Smooth muscle cell (in vitro differentiated cells): Measurements from ENCODE around the gene LARP1B. TPM values are rescaled to one million over a fixed set of nuclear protein-coding genes. Genes with fewer than 3 reads are reported as not detected.
A peak's percentile ranks its signal among the peaks of the same experiment; 100 is the strongest.
"Not testable (repeated sequence)": the region's sequence is repeated elsewhere in the genome, so short reads cannot be mapped to it uniquely, and the experiment has no call there.

Source experiments
- DNase-seq: peaks from one replicate; lab custom pipeline; 2025; ENCODE audit not compliant: unreplicated experiment; lab: John Stamatoyannopoulos, UW
- H2AFZ ChIP-seq: fragments of 200-600 bp; sonication (generic); 2 replicates; pipeline ENCODE4 v1.6.0; 2016; ENCODE audit warnings: antibody characterized with exemption, low read depth, mild to moderate bottlenecking
- H3F3A ChIP-seq: fragments of 200-600 bp; sonication (generic); 2 replicates; pipeline ENCODE4 v1.6.0; 2017; ENCODE audit warnings: antibody characterized with exemption, low read depth
- H3K27ac ChIP-seq: fragments of 200-600 bp; sonication (generic); 2 replicates; pipeline ENCODE4 v1.5.1; 2016; ENCODE audit warnings: low read depth, mild to moderate bottlenecking
- H3K27me3 ChIP-seq: fragments of 200-600 bp; sonication (generic); 2 replicates; pipeline ENCODE4 v1.6.1; 2016; ENCODE audit warnings: low read depth, mild to moderate bottlenecking
- H3K36me3 ChIP-seq: fragments of 200-600 bp; sonication (generic); 2 replicates; pipeline ENCODE4 v1.5.1; 2016; ENCODE audit warnings: low read depth
- H3K4me1 ChIP-seq: fragments of 200-600 bp; sonication (generic); 2 replicates; pipeline ENCODE4 v1.5.1; 2016; ENCODE audit warnings: low read depth
- H3K4me2 ChIP-seq: fragments of 200-600 bp; sonication (generic); 2 replicates; pipeline ENCODE4 v1.6.0; 2016; ENCODE audit warnings: mild to moderate bottlenecking
- H3K4me3 ChIP-seq: fragments of 200-600 bp; sonication (generic); 2 replicates; pipeline ENCODE4 v1.5.1; 2016; ENCODE audit warnings: mild to moderate bottlenecking
- H3K79me2 ChIP-seq: fragments of 200-600 bp; sonication (generic); 2 replicates; pipeline ENCODE4 v1.6.0; 2016; ENCODE audit warnings: low read depth, mild to moderate bottlenecking
- H3K9ac ChIP-seq: fragments of 200-600 bp; sonication (generic); 2 replicates; pipeline ENCODE4 v1.6.0; 2016; ENCODE audit warnings: low read depth
- H3K9me3 ChIP-seq: fragments of 200-600 bp; sonication (generic); replicated peaks from 2 replicates; pipeline ENCODE4 v1.5.1; 2016; ENCODE audit warnings: low read depth
- H4K20me1 ChIP-seq: fragments of 200-600 bp; sonication (generic); 2 replicates; pipeline ENCODE4 v1.6.0; 2016; ENCODE audit warnings: low read depth
- WGBS: methylation state at CpG from one replicate; pipeline ENCODE4 v1.1.7; 2016; ENCODE audit warnings: low lambda C conversion rate; 5-methylcytosine and 5-hydroxymethylcytosine counted together
- polyA plus RNA-seq: library from polyadenylated mRNA; unstranded; fragments of >200 nt; fragmentation: Nextera tagmentation; extraction: Ambion mirVana; gene quantifications from 2 replicates; pipeline ENCODE4 v1.2.1, GENCODE V29; 2016
- total RNA-seq: library from RNA; depleted of rRNA; stranded (reverse); fragments of >200 nt; gene quantifications from 2 replicates; pipeline ENCODE4 v1.2.3, GENCODE V29; 2014
- TF ChIP-seq, protein P1 (sequence below): fragments of 200-600 bp; sonication (generic); IDR thresholded peaks from 2 replicates; pipeline ENCODE4 v1.5.1; 2017; ENCODE audit warnings: borderline replicate concordance, mild to moderate bottlenecking, antibody characterized with exemption; ENCODE audit not compliant: insufficient read depth, poor library complexity, severe bottlenecking

Gene LARP1B
- total and polyA plus RNA-seq, 2 experiments from 2014 or later = 6.9 to 19.1 TPM

DNA sequence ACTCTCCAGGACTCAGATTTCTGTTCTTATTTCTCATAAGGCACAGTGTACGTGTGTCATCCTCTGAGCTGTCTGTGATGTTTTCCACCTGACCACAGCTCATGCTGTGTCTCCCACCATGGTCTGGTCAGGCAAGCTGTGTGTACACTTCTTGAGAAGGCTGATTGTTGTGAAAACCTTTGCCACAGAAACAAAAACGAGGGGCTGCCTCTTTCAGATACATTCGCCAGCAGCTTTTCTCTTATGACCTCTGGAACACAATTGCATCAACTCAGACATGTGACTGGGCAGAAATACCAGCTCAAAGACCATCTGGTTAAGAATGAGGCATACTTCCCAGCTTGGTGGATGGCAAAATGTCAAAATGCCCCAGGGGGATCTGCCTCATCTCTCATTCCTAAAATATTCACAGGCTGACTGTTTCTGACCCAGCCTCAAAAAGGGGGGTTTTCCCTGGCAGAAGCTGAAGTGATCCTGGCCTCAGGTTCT, 180.4 kb downstream of the LARP1B start:
- Histone ChIP-seq H2AFZ (no peak overlapping the region), H3F3A (no peaks in the 10 kb centered on the region), H3K9me3 (no peaks in the 10 kb centered on the region), H3K79me2 (no peaks in the 10 kb centered on the region), H4K20me1 (no peaks in the 10 kb centered on the region), H3K36me3 (no peaks in the 10 kb centered on the region), H3K27ac (peak overlapping the region; percentile 82), H3K4me3 (no peak overlapping the region), H3K9ac (peak overlapping the region; percentile 43), H3K4me2 (no peak overlapping the region), H3K27me3 (no peaks in the 10 kb centered on the region), H3K4me1 (no peaks in the 10 kb centered on the region)
- TF ChIP-seq, protein P1, sequence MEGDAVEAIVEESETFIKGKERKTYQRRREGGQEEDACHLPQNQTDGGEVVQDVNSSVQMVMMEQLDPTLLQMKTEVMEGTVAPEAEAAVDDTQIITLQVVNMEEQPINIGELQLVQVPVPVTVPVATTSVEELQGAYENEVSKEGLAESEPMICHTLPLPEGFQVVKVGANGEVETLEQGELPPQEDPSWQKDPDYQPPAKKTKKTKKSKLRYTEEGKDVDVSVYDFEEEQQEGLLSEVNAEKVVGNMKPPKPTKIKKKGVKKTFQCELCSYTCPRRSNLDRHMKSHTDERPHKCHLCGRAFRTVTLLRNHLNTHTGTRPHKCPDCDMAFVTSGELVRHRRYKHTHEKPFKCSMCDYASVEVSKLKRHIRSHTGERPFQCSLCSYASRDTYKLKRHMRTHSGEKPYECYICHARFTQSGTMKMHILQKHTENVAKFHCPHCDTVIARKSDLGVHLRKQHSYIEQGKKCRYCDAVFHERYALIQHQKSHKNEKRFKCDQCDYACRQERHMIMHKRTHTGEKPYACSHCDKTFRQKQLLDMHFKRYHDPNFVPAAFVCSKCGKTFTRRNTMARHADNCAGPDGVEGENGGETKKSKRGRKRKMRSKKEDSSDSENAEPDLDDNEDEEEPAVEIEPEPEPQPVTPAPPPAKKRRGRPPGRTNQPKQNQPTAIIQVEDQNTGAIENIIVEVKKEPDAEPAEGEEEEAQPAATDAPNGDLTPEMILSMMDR = no peak
- WGBS = 66% methylated on average over 3 of the region's 3 CpGs
- DNase-seq = no peak

DNA sequence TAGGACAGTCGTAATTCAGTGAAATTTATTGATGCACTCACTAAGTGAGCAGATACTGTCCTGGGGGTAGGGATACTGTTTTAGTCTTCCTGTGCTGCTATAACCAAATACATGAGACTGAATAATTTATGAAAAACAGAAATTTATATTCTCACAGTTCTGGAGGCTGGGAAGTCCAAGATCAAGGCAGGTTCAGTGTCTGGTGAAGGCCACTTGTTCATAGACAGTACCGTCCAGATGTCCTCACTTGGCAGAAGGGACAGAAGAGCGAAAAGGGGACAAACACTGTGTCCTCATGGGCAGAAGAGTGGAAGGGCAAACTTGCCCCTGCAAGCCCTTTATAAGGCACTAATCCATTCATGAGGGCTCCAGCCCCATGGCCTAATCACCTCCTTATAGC, 180.9 kb downstream of the LARP1B start:
- no peak overlapping the region for H3K4me3 ChIP-seq
- peak overlapping the region; percentile 82 for H3K27ac ChIP-seq

DNA sequence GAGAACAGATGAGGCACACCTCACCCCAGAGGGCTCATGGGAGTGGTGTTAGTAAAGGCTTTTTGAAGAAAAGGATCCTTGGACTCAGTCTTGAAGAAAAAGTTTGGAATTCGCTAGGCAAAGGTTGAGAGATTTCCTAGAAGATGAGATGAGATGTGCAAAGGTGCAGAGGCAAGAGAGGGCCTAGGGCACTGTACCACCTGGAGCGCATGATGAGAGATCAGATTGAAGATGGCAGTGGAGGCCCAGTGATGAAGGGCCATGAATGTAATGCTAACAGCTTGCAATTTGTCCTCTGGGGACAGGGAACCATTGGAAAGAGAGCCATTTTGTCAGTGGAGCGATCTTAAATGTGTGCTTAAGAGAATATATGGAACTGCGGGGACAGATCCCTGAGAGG, 181.5 kb downstream of the LARP1B start:
- WGBS = 96% methylated on average over 4 of the region's 4 CpGs
- Histone ChIP-seq H3K27ac (no peak overlapping the region), H3K79me2 (no peaks in the 10 kb centered on the region), H3K4me3 (no peak overlapping the region), H3F3A (no peaks in the 10 kb centered on the region), H3K9me3 (no peaks in the 10 kb centered on the region), H3K4me2 (no peak overlapping the region), H2AFZ (no peak overlapping the region), H3K36me3 (no peaks in the 10 kb centered on the region), H3K9ac (no peak overlapping the region), H4K20me1 (no peaks in the 10 kb centered on the region), H3K4me1 (no peaks in the 10 kb centered on the region), H3K27me3 (no peaks in the 10 kb centered on the region)
- TF ChIP-seq, protein P1 = no peak
- DNase-seq = no peak

More for the DNA sequence above, 180.9 kb downstream of the LARP1B start:
- TF ChIP-seq, protein P1 = no peak
- Histone ChIP-seq H2AFZ (no peak overlapping the region), H3K36me3 (no peaks in the 10 kb centered on the region), H3K9me3 (no peaks in the 10 kb centered on the region), H3K4me2 (no peak overlapping the region), H3K27me3 (no peaks in the 10 kb centered on the region), H3K79me2 (no peaks in the 10 kb centered on the region), H3F3A (no peaks in the 10 kb centered on the region), H4K20me1 (no peaks in the 10 kb centered on the region), H3K9ac (no peak overlapping the region), H3K4me1 (no peaks in the 10 kb centered on the region)
- no peak for DNase-seq
- WGBS = 89% methylated on average over 3 of the region's 3 CpGs

DNA sequence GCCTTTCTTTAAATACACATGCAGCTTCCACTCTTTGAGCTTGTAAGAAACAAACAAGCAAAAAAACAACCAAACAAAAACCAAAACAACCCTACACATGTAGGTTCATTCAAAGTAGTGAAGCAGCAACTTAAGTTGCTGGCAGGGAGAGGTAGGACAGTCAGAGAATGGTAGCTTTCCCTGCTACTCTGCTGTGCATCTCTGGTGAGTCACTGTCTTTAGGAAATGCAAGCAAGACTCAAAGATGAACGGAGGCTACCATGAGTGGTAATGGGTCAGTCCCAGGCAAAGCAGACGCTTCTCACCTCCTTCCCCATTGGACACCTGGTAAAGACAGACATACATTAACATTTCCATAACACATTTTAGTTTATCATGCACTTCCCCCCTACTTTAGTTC, 183.3 kb downstream of the LARP1B start:
- no peaks in the 10 kb centered on the region for H3K79me2 ChIP-seq
- H3K4me3 ChIP-seq = no peak overlapping the region
- no peaks in the 10 kb centered on the region for H3K36me3 ChIP-seq
- H3K9me3 ChIP-seq = peaks cover 4% of the 10 kb centered on the region
- H3K4me1 ChIP-seq = no peaks in the 10 kb centered on the region
- no peaks in the 10 kb centered on the region for H4K20me1 ChIP-seq
- 69% methylated on average over 2 of the region's 2 CpGs for WGBS
- no peak overlapping the region for H3K27ac ChIP-seq
- no peaks in the 10 kb centered on the region for H3K27me3 ChIP-seq
- no peaks in the 10 kb centered on the region for H3F3A ChIP-seq
- H3K9ac ChIP-seq = no peak overlapping the region
- no peak for DNase-seq
- no peak overlapping the region for H3K4me2 ChIP-seq
- H2AFZ ChIP-seq = no peak overlapping the region
- TF ChIP-seq, protein P1 = no peak

DNA sequence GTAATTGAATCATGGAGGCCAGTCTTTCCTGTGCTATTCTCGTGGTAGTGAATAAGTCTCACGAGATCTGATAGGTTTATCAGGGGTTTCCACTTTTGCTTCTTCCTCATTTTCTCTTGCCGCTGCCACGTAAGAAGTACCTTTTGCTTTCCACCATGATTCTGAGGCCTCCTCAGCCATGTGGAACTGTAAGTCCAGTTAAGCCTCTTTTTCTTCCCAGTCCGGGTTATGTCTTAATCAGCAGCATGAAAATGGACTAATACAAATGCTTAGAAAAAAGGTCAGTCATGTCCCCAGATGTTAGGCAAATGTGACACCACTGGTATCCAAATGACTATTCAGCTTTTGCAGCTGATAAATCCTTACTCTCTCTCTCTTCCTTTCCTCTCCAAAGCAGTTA, 184.3 kb downstream of the LARP1B start:
- not testable (repeated sequence) for H3K27ac ChIP-seq, H3K4me1 ChIP-seq, H4K20me1 ChIP-seq, H3K9ac ChIP-seq, H3K27me3 ChIP-seq, H3K9me3 ChIP-seq, H3F3A ChIP-seq, H3K36me3 ChIP-seq, H3K4me2 ChIP-seq, DNase-seq, H3K79me2 ChIP-seq, H3K4me3 ChIP-seq, H2AFZ ChIP-seq
- WGBS = 95% methylated on average over 5 of the region's 5 CpGs
